Activated T-cell treated with anti-CD3 and anti-CD28 coated beads, Interleukin-2, amount 50 U/mL, for 72 hours (primary cell): ENCODE measurements around the gene RUNX1. TPM values are rescaled to one million over a fixed set of nuclear protein-coding genes. Genes with fewer than 3 reads are reported as not detected.

Experiments used
- ATAC-seq, 2 donors: fragments of 150-1000 bp; cut with Tn5 transposase; replicated peaks in 1 of 2; 2 replicates each; pipeline ENCODE4 v1.10.0; 2021; ENCODE audit warnings: moderate library complexity in 2 of 2, mild to moderate bottlenecking in 1 of 2
- DNase-seq, 2 donors: peaks; one replicate each; pipeline ENCODE4 v3.0.0; 2021 to 2022; ENCODE audit warnings: mixed read lengths in 1 of 2
- H3K27ac Mint-ChIP-seq: one replicate; pipeline ENCODE4 v1.8.0; 2022; ENCODE audit warnings: mild to moderate bottlenecking, moderate library complexity, mixed read lengths
- H3K27me3 Mint-ChIP-seq: one replicate; pipeline ENCODE4 v1.8.0; 2022; ENCODE audit warnings: low read depth, mixed read lengths
- H3K36me3 Mint-ChIP-seq, 2 donors: one replicate each; pipeline ENCODE4 v1.8.0; 2022; ENCODE audit warnings: mixed read lengths in 2 of 2, mild to moderate bottlenecking in 1 of 2; ENCODE audit not compliant: insufficient read depth in 2 of 2
- H3K4me1 Mint-ChIP-seq: one replicate; pipeline ENCODE4 v1.8.0; 2022; ENCODE audit warnings: low read depth, mixed read lengths
- H3K4me3 Mint-ChIP-seq, 2 donors: one replicate each; pipeline ENCODE4 v1.8.0; 2022; ENCODE audit warnings: mild to moderate bottlenecking in 2 of 2, mixed read lengths in 2 of 2, moderate library complexity in 2 of 2
- H3K9me3 Mint-ChIP-seq, 2 donors: one replicate each; pipeline ENCODE4 v1.8.0; 2022; ENCODE audit warnings: mixed read lengths in 2 of 2
- total RNA-seq, 2 donors: library from RNA; stranded (reverse); gene quantifications; one replicate each; pipeline ENCODE4 v1.2.3, GENCODE V29; 2022

RUNX1 gene
- total RNA-seq, 2 donors from 2014 or later = 36.6 to 56.2 TPM

DNA sequence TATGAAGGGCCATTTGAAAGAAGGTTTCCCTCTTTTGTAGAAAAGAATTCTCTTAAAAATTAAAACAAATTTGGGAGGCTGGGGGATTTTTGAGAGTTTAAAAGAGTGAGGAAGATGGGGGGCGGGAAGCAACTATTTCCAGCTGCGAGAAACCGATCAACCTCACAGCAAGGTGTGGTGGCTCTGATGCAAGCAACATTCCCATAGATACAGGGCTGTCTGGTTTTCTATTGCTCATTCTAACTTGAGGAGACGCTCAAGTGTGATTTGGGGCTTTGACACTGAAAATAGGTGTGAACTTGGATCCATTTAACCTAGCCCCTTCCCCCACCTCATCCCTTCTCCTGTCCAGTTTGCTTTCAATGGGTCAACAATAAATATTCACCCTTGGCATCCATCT lies 7.2 kb downstream of the RUNX1 start:
- Mint-ChIP-seq H3K4me1 (peaks cover 95% of the 10 kb centered on the region), H3K4me3 (peak overlapping the region; percentile 89 to 93), H3K27me3 (no peaks in the 10 kb centered on the region), H3K36me3 (peaks cover 0 to 2% of the 10 kb centered on the region in 2 donors), H3K9me3 (no peaks in the 10 kb centered on the region), H3K27ac (peak overlapping the region; percentile 97)
- DNase-seq = no peak
- ATAC-seq = no peak

- Mint-ChIP-seq H3K27ac (peak overlapping the region; percentile 92), H3K9me3 (no peaks in the 10 kb centered on the region), H3K4me3 (peak overlapping the region; percentile 89 to 93), H3K27me3 (no peaks in the 10 kb centered on the region), H3K4me1 (peaks cover 95% of the 10 kb centered on the region), H3K36me3 (peaks cover 0 to 2% of the 10 kb centered on the region in 2 donors)
- ATAC-seq (no peak), DNase-seq (no peak)
These were observed 8.0 kb downstream of the RUNX1 start for GRCh38 chr21:35041122-35041521.

DNA sequence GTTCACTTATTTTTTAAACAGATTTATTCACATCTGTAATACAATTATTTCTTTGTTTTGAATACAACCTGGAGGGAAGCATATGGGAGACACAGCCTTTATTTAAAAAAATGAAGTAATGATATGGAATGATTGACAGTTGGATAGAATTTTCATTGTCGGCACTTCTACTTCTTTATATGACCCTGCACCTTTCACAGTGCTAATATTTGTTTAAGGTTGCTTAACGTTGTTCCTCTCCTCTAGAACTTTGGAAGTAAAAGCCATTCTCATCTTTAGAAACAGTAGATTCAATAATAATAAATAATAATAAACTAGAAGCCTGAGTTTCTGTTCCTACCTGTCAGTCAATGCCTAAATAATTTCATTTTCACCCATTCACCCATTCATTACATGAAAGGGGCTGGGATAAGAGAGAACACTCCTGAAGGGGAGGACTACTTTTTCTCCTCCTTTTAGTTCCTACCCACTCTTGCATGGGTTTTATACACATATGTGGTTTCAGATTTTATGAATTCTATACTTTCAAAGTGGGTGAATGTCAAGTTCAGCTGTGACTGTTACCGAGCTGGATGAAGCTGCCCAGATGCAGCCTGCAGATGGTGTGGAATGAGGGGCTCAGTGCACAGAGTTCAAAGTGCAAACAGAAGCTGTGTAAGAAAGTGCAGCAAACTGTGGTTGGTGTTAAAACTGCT lies 9.4 kb downstream of the RUNX1 start:
- H3K27ac Mint-ChIP-seq = peak overlapping the region; percentile 71
- ATAC-seq (peak in 1 of 2 donors; percentile 17), DNase-seq (peak in 1 of 2 donors; percentile 19)
- no peaks in the 10 kb centered on the region for H3K27me3 Mint-ChIP-seq
- H3K4me3 Mint-ChIP-seq = peak overlapping the region; percentile 89 to 93
- H3K36me3 Mint-ChIP-seq = peaks cover 0 to 2% of the 10 kb centered on the region in 2 donors
- no peaks in the 10 kb centered on the region for H3K9me3 Mint-ChIP-seq
- peaks cover 98% of the 10 kb centered on the region for H3K4me1 Mint-ChIP-seq

DNA sequence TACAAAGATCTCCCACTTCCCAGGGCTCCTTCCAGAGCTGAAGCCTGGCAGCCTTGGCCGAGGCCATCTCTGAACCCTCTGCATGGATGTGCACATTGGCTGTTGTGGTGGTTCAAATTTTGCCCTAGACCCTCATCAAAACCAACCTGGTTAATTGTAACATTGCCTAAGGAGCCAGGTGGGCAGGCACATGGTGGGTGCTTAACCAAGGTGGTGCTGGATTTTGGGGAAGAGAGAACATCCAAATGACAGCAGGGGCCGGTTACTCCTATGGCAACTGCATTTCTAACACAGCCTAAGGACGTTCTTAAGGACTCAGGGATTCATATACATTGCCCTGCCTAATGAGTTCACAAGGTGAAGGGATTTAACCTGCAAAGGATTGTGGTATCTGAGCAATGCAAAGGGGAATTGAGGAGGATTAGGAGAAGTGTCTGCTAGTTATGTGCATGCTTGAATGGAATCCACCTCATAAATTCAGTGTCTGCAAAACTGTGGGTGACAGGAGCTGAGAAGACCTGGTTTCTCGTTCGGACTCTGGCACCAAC lies 10.3 kb downstream of the RUNX1 start:
- H3K27ac Mint-ChIP-seq = peak overlapping the region; percentile 96
- H3K4me3 Mint-ChIP-seq = peak overlapping the region; percentile 81 to 92
- H3K4me1 Mint-ChIP-seq = peaks cover 98% of the 10 kb centered on the region
- no peaks in the 10 kb centered on the region for H3K9me3 Mint-ChIP-seq
- H3K36me3 Mint-ChIP-seq = no peaks in the 10 kb centered on the region
- DNase-seq (peak in 1 of 2 donors; percentile 6), ATAC-seq (no peak)
- H3K27me3 Mint-ChIP-seq = no peaks in the 10 kb centered on the region

DNA sequence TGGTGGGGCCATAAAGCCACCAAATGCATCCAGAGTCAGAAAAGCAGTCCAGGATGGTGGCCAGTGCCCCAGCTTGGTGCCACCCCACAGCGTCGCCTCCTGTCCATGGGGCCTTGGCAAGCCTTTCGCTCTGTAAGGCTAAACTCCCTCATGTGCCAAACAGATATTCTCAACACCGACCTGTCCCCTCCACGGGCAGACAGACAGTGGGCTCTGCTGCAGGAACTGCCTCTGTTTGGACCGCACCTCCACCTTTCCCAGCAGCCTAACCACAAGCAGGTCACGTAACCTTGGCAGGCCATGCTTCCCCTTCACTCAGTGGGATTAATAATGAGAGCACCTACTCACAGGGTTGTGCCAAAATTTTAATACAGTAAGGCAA lies 11.7 kb downstream of the RUNX1 start:
- Mint-ChIP-seq H3K4me1 (peaks cover 98% of the 10 kb centered on the region), H3K9me3 (peaks cover 2 to 3% of the 10 kb centered on the region in 2 donors), H3K36me3 (peaks cover 2% of the 10 kb centered on the region in 2 donors), H3K27ac (peak overlapping the region; percentile 96), H3K4me3 (peak overlapping the region; percentile 81 to 92), H3K27me3 (no peaks in the 10 kb centered on the region)
- ATAC-seq (no peak), DNase-seq (no peak)

GRCh38 chr21:35036465-35037383 lies 12.4 kb downstream of the RUNX1 start:
- Mint-ChIP-seq H3K4me3 (peak overlapping the region; percentile 81 to 92), H3K27me3 (no peaks in the 10 kb centered on the region), H3K4me1 (peaks cover 98% of the 10 kb centered on the region), H3K27ac (peak overlapping the region; percentile 96), H3K9me3 (peaks cover 2 to 3% of the 10 kb centered on the region in 2 donors), H3K36me3 (peaks cover 2% of the 10 kb centered on the region in 2 donors)
- ATAC-seq (peak; percentile 63), DNase-seq (peak; percentile 35 to 51)

- peaks cover 2 to 3% of the 10 kb centered on the region in 2 donors for H3K36me3 Mint-ChIP-seq
- no peaks in the 10 kb centered on the region for H3K27me3 Mint-ChIP-seq
- peak overlapping the region; percentile 89 for H3K27ac Mint-ChIP-seq
- DNase-seq = peak; percentile 31 to 51
- H3K9me3 Mint-ChIP-seq = peaks cover 2 to 3% of the 10 kb centered on the region in 2 donors
- H3K4me1 Mint-ChIP-seq = peaks cover 98% of the 10 kb centered on the region
- peak; percentile 38 to 50 for ATAC-seq
- H3K4me3 Mint-ChIP-seq = peak overlapping the region; percentile 74 to 87
These were observed 13.5 kb downstream of the RUNX1 start for GRCh38 chr21:35035581-35035980.

DNA sequence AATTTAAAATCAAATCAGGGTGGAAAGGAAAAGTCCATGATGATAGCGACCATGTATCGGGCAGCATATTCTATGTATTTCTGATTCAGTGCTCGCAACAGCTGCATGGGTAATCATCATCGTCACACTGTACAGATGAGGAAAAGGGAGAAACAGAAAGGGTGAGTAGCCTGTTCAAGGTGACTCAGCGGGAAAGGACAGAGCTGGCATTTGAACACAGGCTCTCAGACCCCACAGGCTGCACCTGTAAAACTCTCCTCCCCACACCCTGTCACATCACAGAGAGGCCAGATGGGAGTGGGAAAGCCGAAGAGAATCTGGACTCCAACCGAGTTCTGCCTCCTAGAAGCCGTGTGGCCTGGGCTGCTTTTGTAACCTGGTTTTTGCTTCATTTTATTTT lies 14.0 kb downstream of the RUNX1 start:
- Mint-ChIP-seq H3K36me3 (peaks cover 2 to 6% of the 10 kb centered on the region in 2 donors), H3K27me3 (no peaks in the 10 kb centered on the region), H3K27ac (peak overlapping the region; percentile 89), H3K9me3 (peaks cover 2 to 3% of the 10 kb centered on the region in 2 donors), H3K4me1 (peaks cover 98% of the 10 kb centered on the region), H3K4me3 (peak overlapping the region; percentile 74 to 87)
- DNase-seq = peak; percentile 21 to 25
- peak; percentile 41 to 43 for ATAC-seq

- Mint-ChIP-seq H3K4me1 (peaks cover 96% of the 10 kb centered on the region), H3K27me3 (no peaks in the 10 kb centered on the region), H3K4me3 (peak overlapping the region; percentile 74 to 87), H3K36me3 (peaks cover 6% of the 10 kb centered on the region in 2 donors), H3K27ac (peak overlapping the region; percentile 71), H3K9me3 (peaks cover 2 to 3% of the 10 kb centered on the region in 2 donors)
- peak; percentile 59 to 60 for ATAC-seq
- peak; percentile 59 to 63 for DNase-seq
These were observed 14.7 kb downstream of the RUNX1 start for GRCh38 chr21:35034203-35034926.

- Mint-ChIP-seq H3K27ac (peak overlapping the region; percentile 3), H3K4me3 (peak overlapping the region in 1 of 2 donors; percentile 0), H3K27me3 (no peaks in the 10 kb centered on the region), H3K36me3 (peaks cover 6% of the 10 kb centered on the region in 2 donors), H3K4me1 (peaks cover 99% of the 10 kb centered on the region), H3K9me3 (peaks cover 2 to 3% of the 10 kb centered on the region in 2 donors)
- ATAC-seq (no peak), DNase-seq (no peak)
These were observed 16.4 kb downstream of the RUNX1 start for GRCh38 chr21:35032474-35033263.

GRCh38 chr21:35028451-35028978 lies 20.6 kb downstream of the RUNX1 start:
- DNase-seq (no peak), ATAC-seq (no peak)
- peak overlapping the region; percentile 18 to 89 for H3K4me3 Mint-ChIP-seq
- H3K36me3 Mint-ChIP-seq = peaks cover 6% of the 10 kb centered on the region in 2 donors
- peak overlapping the region; percentile 93 for H3K27ac Mint-ChIP-seq
- H3K4me1 Mint-ChIP-seq = peaks cover 97% of the 10 kb centered on the region
- peaks cover 2 to 3% of the 10 kb centered on the region in 2 donors for H3K9me3 Mint-ChIP-seq
- H3K27me3 Mint-ChIP-seq = no peaks in the 10 kb centered on the region
